CD14-positive monocyte (primary cell): Measurements from ENCODE around the gene CEP112. TPM values are rescaled to one million over a fixed set of nuclear protein-coding genes. Genes with fewer than 3 reads are reported as not detected.

ENCODE experiments used
- DNase-seq, 3 donors: peaks; one replicate each; pipeline ENCODE4 v3.0.0-alpha.2; 2011 to 2022
- H2AFZ ChIP-seq: 2 replicates; pipeline ENCODE4 v1.6.0; 2012; ENCODE audit warnings: mild to moderate bottlenecking, low read depth, low read length, inconsistent platforms; ENCODE audit not compliant: insufficient read depth, poor library complexity, severe bottlenecking
- H3K27ac ChIP-seq, 2 donors: 1 replicate in 1 of 2; 2 replicates in 1 of 2; pipeline ENCODE4 v1.5.1; 2012 to 2013; ENCODE audit warnings: low read length in 2 of 2, control low read depth in 1 of 2, inconsistent platforms in 1 of 2, low read depth in 1 of 2, mild to moderate bottlenecking in 1 of 2
- H3K27me3 ChIP-seq, 2 donors: one replicate each; pipeline versions ENCODE4 v1.6.0 to v1.6.1; 2011 to 2013; ENCODE audit warnings: low read length in 2 of 2; ENCODE audit not compliant: control insufficient read depth in 2 of 2, insufficient read depth in 2 of 2
- H3K36me3 ChIP-seq, 2 donors: replicated peaks in 1 of 2; 1 replicate in 1 of 2; 2 replicates in 1 of 2; pipeline versions ENCODE4 v1.5.1 to v1.6.1; 2012 to 2013; ENCODE audit warnings: low read length in 2 of 2, control low read depth in 1 of 2, inconsistent platforms in 1 of 2, mild to moderate bottlenecking in 1 of 2; ENCODE audit not compliant: insufficient read depth in 2 of 2, control insufficient read depth in 1 of 2
- H3K4me1 ChIP-seq, 2 donors: 1 replicate in 1 of 2; 2 replicates in 1 of 2; pipeline versions ENCODE4 v1.5.1 to v1.6.1; 2012 to 2013; ENCODE audit warnings: low read length in 2 of 2, control low read depth in 1 of 2, inconsistent platforms in 1 of 2, mild to moderate bottlenecking in 1 of 2, moderate library complexity in 1 of 2; ENCODE audit not compliant: insufficient read depth in 2 of 2, control insufficient read depth in 1 of 2
- H3K4me2 ChIP-seq: replicated peaks from 2 replicates; pipeline ENCODE3; 2012; ENCODE audit warnings: low read length, moderate library complexity, mild to moderate bottlenecking; ENCODE audit not compliant: poor library complexity, severe bottlenecking; ENCODE audit errors: extremely low read depth
- H3K4me3 ChIP-seq, 3 experiments: fragments of 200-600 bp in 1 of 3; sonication (generic) in 1 of 3; replicated peaks in 1 of 3; 1 replicate in 2 of 3; 2 replicates in 1 of 3; pipeline ENCODE4 v1.5.1; 2011 to 2013; ENCODE audit warnings: low read length in 3 of 3, mild to moderate bottlenecking in 3 of 3, control low read depth in 2 of 3, low read depth in 2 of 3, inconsistent platforms in 1 of 3, moderate library complexity in 1 of 3
- H3K79me2 ChIP-seq: 2 replicates; pipeline ENCODE4 v1.6.0; 2012; ENCODE audit warnings: mild to moderate bottlenecking, control low read depth, inconsistent platforms, low read length, moderate library complexity; ENCODE audit not compliant: insufficient read depth
- H3K9ac ChIP-seq: 2 replicates; pipeline ENCODE4 v1.6.0; 2017; ENCODE audit warnings: low read length, mild to moderate bottlenecking; ENCODE audit not compliant: insufficient read depth, poor library complexity, severe bottlenecking
- H3K9me3 ChIP-seq, 2 donors: replicated peaks in 1 of 2; 1 replicate in 1 of 2; 2 replicates in 1 of 2; pipeline versions ENCODE4 v1.5.1 to v1.6.1; 2012 to 2013; ENCODE audit warnings: low read length in 2 of 2, control low read depth in 1 of 2; ENCODE audit not compliant: control insufficient read depth in 1 of 2, insufficient read depth in 1 of 2
- H4K20me1 ChIP-seq: 2 replicates; pipeline ENCODE4 v1.6.0; 2012; ENCODE audit warnings: mild to moderate bottlenecking, low read length, control low read depth, moderate library complexity; ENCODE audit not compliant: insufficient read depth
- H3K27ac Mint-ChIP-seq, 7 donors: one replicate each; pipeline ENCODE4 v1.8.0; 2020; ENCODE audit warnings: mild to moderate bottlenecking in 7 of 7, mixed read lengths in 7 of 7, moderate library complexity in 6 of 7, inconsistent platforms in 2 of 7
- H3K27me3 Mint-ChIP-seq, 3 donors: one replicate each; pipeline ENCODE4 v1.8.0; 2021 to 2022; ENCODE audit warnings: low read depth in 3 of 3, mild to moderate bottlenecking in 3 of 3, mixed read lengths in 3 of 3, moderate library complexity in 3 of 3, inconsistent platforms in 1 of 3
- H3K36me3 Mint-ChIP-seq, 2 donors: one replicate each; pipeline ENCODE4 v1.8.0; 2020; ENCODE audit warnings: mixed read lengths in 2 of 2, inconsistent platforms in 1 of 2, mild to moderate bottlenecking in 1 of 2
- H3K4me1 Mint-ChIP-seq: one replicate; pipeline ENCODE4 v1.8.0; 2020; ENCODE audit warnings: mild to moderate bottlenecking, mixed read lengths
- H3K4me3 Mint-ChIP-seq, 2 donors: one replicate each; pipeline ENCODE4 v1.8.0; 2020; ENCODE audit warnings: mild to moderate bottlenecking in 2 of 2, mixed read lengths in 2 of 2, moderate library complexity in 1 of 2
- H3K9me3 Mint-ChIP-seq, 7 donors: one replicate each; pipeline ENCODE4 v1.8.0; 2020 to 2022; ENCODE audit warnings: mixed read lengths in 7 of 7, mild to moderate bottlenecking in 6 of 7, moderate library complexity in 6 of 7, inconsistent platforms in 2 of 7
- CTCF ChIP-seq: fragments of 200-600 bp; IDR thresholded peaks from one replicate; pipeline ENCODE4 v1.8.0; 2022; ENCODE audit warnings: antibody characterized with exemption, mild to moderate bottlenecking
- WGBS: methylation state at CpG from one replicate; pipeline ENCODE4 v1.1.5; 2013; ENCODE audit warnings: missing lambda C conversion rate; ENCODE audit not compliant: insufficient coverage; 5-methylcytosine and 5-hydroxymethylcytosine counted together
- intact Hi-C, 2 donors: fragments of 100-400 bp; cut with micrococcal nuclease; formaldehyde crosslinking; loops; one replicate each; pipeline versions ENCODE4 v1.15.0 to v1.15.1; 2023
- polyA plus RNA-seq, 3 donors: library from polyadenylated mRNA; depleted of rRNA in 1 of 3; unstranded in 2 of 3; stranded (reverse) in 1 of 3; fragments of 300-500 nt in 2 of 3; fragments of >200 nt in 1 of 3; fragmentation: Illumina TruSeq in 2 of 3; gene quantifications; 1 replicate in 2 of 3; 2 replicates in 1 of 3; pipeline ENCODE4 v1.2.3, GENCODE V29; 2012 to 2021

CEP112 gene
- polyA plus RNA-seq, 3 donors: 0.10 TPM; not detected in 2

- H3K9me3 Mint-ChIP-seq: peaks cover 0 to 5% (median 2%) of the 10 kb centered on the region in 7 donors
- no peaks in the 10 kb centered on the region for H4K20me1 ChIP-seq
- H3K79me2 ChIP-seq: no peaks in the 10 kb centered on the region
- no peak overlapping the region for H3K4me2 ChIP-seq
- H3K4me3 Mint-ChIP-seq: peak overlapping the region in 1 of 2 donors; percentile 67
- peaks cover 17 to 28% (median 19%) of the 10 kb centered on the region in 3 donors for H3K27me3 Mint-ChIP-seq
- no peak for DNase-seq
- WGBS: 76% methylated on average over 10 of the region's 19 CpGs
- H3K4me1 ChIP-seq: no peaks in the 10 kb centered on the region
- intact Hi-C loops: no loop called here
- H3K36me3 ChIP-seq: no peaks in the 10 kb centered on the region
- peaks cover 0 to 19% of the 10 kb centered on the region in 2 donors for H3K27me3 ChIP-seq
- no peak overlapping the region for H3K27ac Mint-ChIP-seq
- H3K4me1 Mint-ChIP-seq: peaks cover 6% of the 10 kb centered on the region
- no peaks in the 10 kb centered on the region for H3K9me3 ChIP-seq
- no peak overlapping the region for H3K9ac ChIP-seq
- no peak overlapping the region for H3K4me3 ChIP-seq
- TF ChIP-seq CTCF: no peak
- no peak overlapping the region for H2AFZ ChIP-seq
- H3K36me3 Mint-ChIP-seq: no peaks in the 10 kb centered on the region
- H3K27ac ChIP-seq: no peak overlapping the region
Observed at GRCh38 chr17:65593092-65593854, 598.7 kb downstream of the CEP112 start.

DNA sequence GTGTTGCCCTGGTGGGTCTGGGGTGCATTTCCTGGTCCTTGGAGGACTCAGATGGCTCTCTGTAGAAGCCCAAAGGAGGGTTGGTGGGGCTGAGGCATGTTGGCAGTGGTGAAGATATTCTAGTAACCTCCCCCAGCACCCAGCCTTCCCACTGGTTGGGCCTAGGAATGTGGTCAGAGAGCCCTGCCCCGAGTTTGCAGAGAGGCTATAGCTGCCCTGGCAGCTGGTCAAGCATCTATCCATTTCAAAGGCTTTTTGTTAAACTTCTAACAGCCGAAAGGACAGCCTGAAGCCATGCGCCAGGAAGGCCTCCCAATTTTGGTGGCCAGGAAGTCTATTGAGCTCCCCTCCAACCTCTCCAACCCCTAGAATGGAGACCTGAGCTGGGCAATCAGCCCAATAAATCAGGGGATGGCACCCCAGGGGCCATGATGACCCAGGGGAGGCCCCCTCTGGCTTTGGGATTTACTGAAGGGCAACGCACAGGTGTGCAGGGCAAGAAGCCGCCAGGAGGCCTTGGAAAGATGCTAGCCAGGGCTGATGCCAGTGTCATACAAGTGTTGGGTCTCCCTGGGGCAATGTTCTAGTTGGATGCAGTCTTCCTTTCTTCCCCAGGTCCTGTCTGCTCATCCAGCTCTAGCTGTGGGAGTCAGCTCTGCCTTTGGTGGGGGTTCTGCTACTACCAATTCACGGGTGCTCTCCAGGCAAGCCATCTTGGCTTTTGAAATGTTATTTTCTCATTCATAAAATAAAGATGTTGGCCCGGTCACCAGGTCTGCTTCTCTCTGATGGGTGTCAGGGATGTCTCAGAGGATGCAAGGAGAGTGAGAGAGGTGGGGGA, 599.6 kb downstream of the CEP112 start:
- Mint-ChIP-seq H3K4me3 (no peak overlapping the region), H3K27ac (peak overlapping the region in 1 of 7 donors; percentile 49), H3K27me3 (peaks cover 17 to 28% (median 19%) of the 10 kb centered on the region in 3 donors), H3K9me3 (peaks cover 0 to 4% (median 0%) of the 10 kb centered on the region in 7 donors), H3K36me3 (no peaks in the 10 kb centered on the region), H3K4me1 (peaks cover 6% of the 10 kb centered on the region)
- TF ChIP-seq CTCF: no peak
- Histone ChIP-seq H3K36me3 (no peaks in the 10 kb centered on the region), H4K20me1 (no peaks in the 10 kb centered on the region), H3K27ac (no peak overlapping the region), H3K4me1 (no peaks in the 10 kb centered on the region), H2AFZ (no peak overlapping the region), H3K27me3 (peaks cover 0 to 19% of the 10 kb centered on the region in 2 donors), H3K4me3 (no peak overlapping the region), H3K9ac (no peak overlapping the region), H3K9me3 (no peaks in the 10 kb centered on the region), H3K79me2 (no peaks in the 10 kb centered on the region), H3K4me2 (no peak overlapping the region)
- 89% methylated on average over 5 of the region's 7 CpGs for WGBS
- intact Hi-C loops: no loop called here
- DNase-seq: no peak
